GM12878 (cell line): ENCODE data around the gene CD70. TPM values are rescaled to one million over a fixed set of nuclear protein-coding genes. Genes with fewer than 3 reads are reported as not detected.

Experiments used
- BRCA1 ChIP-seq: IDR thresholded peaks from 2 replicates; pipeline ENCODE4 v1.6.1; 2011; ENCODE audit warnings: low read depth, low read length, improper control_type of control experiment
- CBFB ChIP-seq: IDR thresholded peaks from 2 replicates; pipeline ENCODE4 v1.6.1; 2016; ENCODE audit warnings: antibody characterized with exemption, low read depth
- CBX3 ChIP-seq: fragments of 200-600 bp; sonication (generic); IDR thresholded peaks from 2 replicates; pipeline ENCODE4 v1.6.1; 2016; ENCODE audit warnings: low read depth, borderline replicate concordance
- CHD1 ChIP-seq: IDR thresholded peaks from 2 replicates; pipeline ENCODE4 v1.6.1; 2012; ENCODE audit warnings: low read depth, low read length, improper control_type of control experiment
- DPF2 ChIP-seq: fragments of 450-650 bp; IDR thresholded peaks from 2 replicates; pipeline ENCODE4 v1.6.1; 2017; ENCODE audit warnings: mild to moderate bottlenecking
- FOXK2 ChIP-seq: fragments of 450-650 bp; IDR thresholded peaks from 2 replicates; pipeline ENCODE4 v1.6.1; 2017; ENCODE audit warnings: mild to moderate bottlenecking, moderate library complexity
- FOXM1 ChIP-seq: IDR thresholded peaks from 2 replicates; pipeline ENCODE4 v1.6.1; 2012; ENCODE audit warnings: low read depth, mild to moderate bottlenecking, inconsistent platforms, low read length, moderate library complexity
- GABPA ChIP-seq: IDR thresholded peaks from 2 replicates; pipeline ENCODE4 v1.6.1; 2014; ENCODE audit warnings: antibody characterized with exemption, low read depth, mild to moderate bottlenecking, inconsistent platforms
- IKZF1 ChIP-seq: fragments of 450-650 bp; conservative IDR thresholded peaks from 2 replicates; pipeline ENCODE4 v1.6.1; 2017; ENCODE audit warnings: antibody characterized with exemption, mild to moderate bottlenecking
- NR2C1 ChIP-seq: fragments of 450-650 bp; IDR thresholded peaks from 2 replicates; pipeline ENCODE4 v1.6.1; 2017; ENCODE audit warnings: antibody characterized with exemption, mild to moderate bottlenecking, moderate library complexity
- NR2F1 ChIP-seq: fragments of 450-650 bp; conservative IDR thresholded peaks from 2 replicates; pipeline ENCODE4 v1.6.1; 2017; ENCODE audit warnings: mild to moderate bottlenecking
- STAT1 ChIP-seq: fragments of 450-650 bp; conservative IDR thresholded peaks from 2 replicates; pipeline ENCODE4 v1.6.1; 2014; ENCODE audit warnings: antibody characterized with exemption, mild to moderate bottlenecking
- SUPT20H ChIP-seq: IDR thresholded peaks from 2 replicates; pipeline ENCODE4 v1.6.1; 2011; ENCODE audit warnings: low read depth, mild to moderate bottlenecking, low read length, moderate library complexity, borderline replicate concordance; ENCODE audit not compliant: control insufficient read depth
- TCF7 ChIP-seq: IDR thresholded peaks from 2 replicates; pipeline ENCODE4 v1.6.1; 2014; ENCODE audit warnings: antibody characterized with exemption, borderline replicate concordance
- ZSCAN29 ChIP-seq: fragments of 450-650 bp; IDR thresholded peaks from 2 replicates; pipeline ENCODE4 v1.6.1; 2017; ENCODE audit warnings: mild to moderate bottlenecking, moderate library complexity
- polyA plus RNA-seq, 11 experiments: library from polyadenylated mRNA; depleted of rRNA in 4 of 11; unstranded in 6 of 11; stranded (reverse) in 5 of 11; fragments of >200 nt; fragmentation: Nextera tagmentation in 4 of 11; fragmentation: Illumina TruSeq in 1 of 11; extraction: Ambion mirVana in 4 of 11; extraction: Trizol in 1 of 11; gene quantifications; 1 replicate in 1 of 11; 2 replicates in 10 of 11; pipeline versions ENCODE4 v1.2.1 to v1.2.3, GENCODE V29; 2011 to 2016; ENCODE audit warnings: inconsistent platforms in 2 of 11, missing spikeins in 2 of 11, low read depth in 1 of 11
- total RNA-seq, 4 experiments: library from RNA; depleted of rRNA in 3 of 4; stranded (reverse); fragments of >200 nt in 3 of 4; fragmentation: Illumina TruSeq in 1 of 4; extraction: Trizol in 1 of 4; gene quantifications; 2 replicates each; pipeline versions ENCODE4 v1.2.1 to v1.2.3, GENCODE V29; 2013 to 2021
- TF ChIP-seq, protein P1 (sequence below): fragments of 150-350 bp; IDR thresholded peaks from 2 replicates; pipeline ENCODE4 v1.6.1; 2016; ENCODE audit warnings: low read depth, low read length
- TF ChIP-seq, protein P2 (sequence below): fragments of 450-650 bp; IDR thresholded peaks from 2 replicates; pipeline ENCODE4 v1.6.1; 2018; ENCODE audit warnings: mild to moderate bottlenecking, low read depth, moderate library complexity; ENCODE audit not compliant: partially characterized antibody
- TF ChIP-seq, protein P3 (sequence below): fragments of 450-650 bp; IDR thresholded peaks from 2 replicates; pipeline ENCODE4 v1.6.1; 2017; ENCODE audit warnings: mild to moderate bottlenecking, low read depth, inconsistent platforms; ENCODE audit not compliant: poor library complexity, severe bottlenecking
- TF ChIP-seq, protein P4 (sequence below): fragments of 450-650 bp; IDR thresholded peaks from 2 replicates; pipeline ENCODE4 v1.6.1; 2017; ENCODE audit warnings: mild to moderate bottlenecking
- TF ChIP-seq, protein P5 (sequence below): IDR thresholded peaks from 2 replicates; pipeline ENCODE4 v1.6.1; 2012; ENCODE audit warnings: low read depth, low read length, improper control_type of control experiment

CD70 gene
- total and polyA plus RNA-seq, 10 of the 15 experiments (the other 5 are each of a cell fraction or from before 2014, with no cell fraction given): 16.4 to 441 (median 265) TPM

DNA sequence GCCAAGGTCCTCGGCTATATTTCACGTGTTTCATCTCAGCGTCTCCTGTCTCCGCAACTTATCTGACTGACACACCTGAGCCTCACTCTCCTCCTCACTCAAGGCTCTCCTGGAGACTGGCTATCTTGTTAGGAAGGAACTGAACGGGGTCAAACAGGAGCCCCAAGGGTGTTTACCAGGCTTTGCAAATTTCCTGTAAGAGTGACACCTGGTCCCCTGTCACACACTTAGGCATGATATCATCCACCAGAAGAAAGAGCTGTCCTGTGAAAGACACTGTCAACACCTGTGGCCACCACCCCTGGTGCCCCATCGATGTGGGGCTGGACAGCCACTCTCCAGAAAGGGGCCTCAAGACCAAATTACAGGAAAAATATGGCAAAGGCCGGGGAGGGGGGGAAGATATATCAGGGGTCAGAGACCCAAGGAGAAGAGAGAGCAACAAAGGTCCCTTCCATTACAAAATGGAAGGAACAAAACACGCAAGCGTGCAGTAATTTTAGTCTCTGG lies 2.9 kb downstream of the CD70 start (continued):
- TF ChIP-seq, protein P1, sequence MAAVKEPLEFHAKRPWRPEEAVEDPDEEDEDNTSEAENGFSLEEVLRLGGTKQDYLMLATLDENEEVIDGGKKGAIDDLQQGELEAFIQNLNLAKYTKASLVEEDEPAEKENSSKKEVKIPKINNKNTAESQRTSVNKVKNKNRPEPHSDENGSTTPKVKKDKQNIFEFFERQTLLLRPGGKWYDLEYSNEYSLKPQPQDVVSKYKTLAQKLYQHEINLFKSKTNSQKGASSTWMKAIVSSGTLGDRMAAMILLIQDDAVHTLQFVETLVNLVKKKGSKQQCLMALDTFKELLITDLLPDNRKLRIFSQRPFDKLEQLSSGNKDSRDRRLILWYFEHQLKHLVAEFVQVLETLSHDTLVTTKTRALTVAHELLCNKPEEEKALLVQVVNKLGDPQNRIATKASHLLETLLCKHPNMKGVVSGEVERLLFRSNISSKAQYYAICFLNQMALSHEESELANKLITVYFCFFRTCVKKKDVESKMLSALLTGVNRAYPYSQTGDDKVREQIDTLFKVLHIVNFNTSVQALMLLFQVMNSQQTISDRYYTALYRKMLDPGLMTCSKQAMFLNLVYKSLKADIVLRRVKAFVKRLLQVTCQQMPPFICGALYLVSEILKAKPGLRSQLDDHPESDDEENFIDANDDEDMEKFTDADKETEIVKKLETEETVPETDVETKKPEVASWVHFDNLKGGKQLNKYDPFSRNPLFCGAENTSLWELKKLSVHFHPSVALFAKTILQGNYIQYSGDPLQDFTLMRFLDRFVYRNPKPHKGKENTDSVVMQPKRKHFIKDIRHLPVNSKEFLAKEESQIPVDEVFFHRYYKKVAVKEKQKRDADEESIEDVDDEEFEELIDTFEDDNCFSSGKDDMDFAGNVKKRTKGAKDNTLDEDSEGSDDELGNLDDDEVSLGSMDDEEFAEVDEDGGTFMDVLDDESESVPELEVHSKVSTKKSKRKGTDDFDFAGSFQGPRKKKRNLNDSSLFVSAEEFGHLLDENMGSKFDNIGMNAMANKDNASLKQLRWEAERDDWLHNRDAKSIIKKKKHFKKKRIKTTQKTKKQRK: no peak
- TF ChIP-seq STAT1: no peak
- TF ChIP-seq TCF7: no peak
- TF ChIP-seq FOXK2: no peak
- no peak for TF ChIP-seq NR2C1
- TF ChIP-seq, protein P2, sequence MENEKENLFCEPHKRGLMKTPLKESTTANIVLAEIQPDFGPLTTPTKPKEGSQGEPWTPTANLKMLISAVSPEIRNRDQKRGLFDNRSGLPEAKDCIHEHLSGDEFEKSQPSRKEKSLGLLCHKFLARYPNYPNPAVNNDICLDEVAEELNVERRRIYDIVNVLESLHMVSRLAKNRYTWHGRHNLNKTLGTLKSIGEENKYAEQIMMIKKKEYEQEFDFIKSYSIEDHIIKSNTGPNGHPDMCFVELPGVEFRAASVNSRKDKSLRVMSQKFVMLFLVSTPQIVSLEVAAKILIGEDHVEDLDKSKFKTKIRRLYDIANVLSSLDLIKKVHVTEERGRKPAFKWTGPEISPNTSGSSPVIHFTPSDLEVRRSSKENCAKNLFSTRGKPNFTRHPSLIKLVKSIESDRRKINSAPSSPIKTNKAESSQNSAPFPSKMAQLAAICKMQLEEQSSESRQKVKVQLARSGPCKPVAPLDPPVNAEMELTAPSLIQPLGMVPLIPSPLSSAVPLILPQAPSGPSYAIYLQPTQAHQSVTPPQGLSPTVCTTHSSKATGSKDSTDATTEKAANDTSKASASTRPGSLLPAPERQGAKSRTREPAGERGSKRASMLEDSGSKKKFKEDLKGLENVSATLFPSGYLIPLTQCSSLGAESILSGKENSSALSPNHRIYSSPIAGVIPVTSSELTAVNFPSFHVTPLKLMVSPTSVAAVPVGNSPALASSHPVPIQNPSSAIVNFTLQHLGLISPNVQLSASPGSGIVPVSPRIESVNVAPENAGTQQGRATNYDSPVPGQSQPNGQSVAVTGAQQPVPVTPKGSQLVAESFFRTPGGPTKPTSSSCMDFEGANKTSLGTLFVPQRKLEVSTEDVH: no peak
- TF ChIP-seq GABPA: no peak
- TF ChIP-seq, protein P3, sequence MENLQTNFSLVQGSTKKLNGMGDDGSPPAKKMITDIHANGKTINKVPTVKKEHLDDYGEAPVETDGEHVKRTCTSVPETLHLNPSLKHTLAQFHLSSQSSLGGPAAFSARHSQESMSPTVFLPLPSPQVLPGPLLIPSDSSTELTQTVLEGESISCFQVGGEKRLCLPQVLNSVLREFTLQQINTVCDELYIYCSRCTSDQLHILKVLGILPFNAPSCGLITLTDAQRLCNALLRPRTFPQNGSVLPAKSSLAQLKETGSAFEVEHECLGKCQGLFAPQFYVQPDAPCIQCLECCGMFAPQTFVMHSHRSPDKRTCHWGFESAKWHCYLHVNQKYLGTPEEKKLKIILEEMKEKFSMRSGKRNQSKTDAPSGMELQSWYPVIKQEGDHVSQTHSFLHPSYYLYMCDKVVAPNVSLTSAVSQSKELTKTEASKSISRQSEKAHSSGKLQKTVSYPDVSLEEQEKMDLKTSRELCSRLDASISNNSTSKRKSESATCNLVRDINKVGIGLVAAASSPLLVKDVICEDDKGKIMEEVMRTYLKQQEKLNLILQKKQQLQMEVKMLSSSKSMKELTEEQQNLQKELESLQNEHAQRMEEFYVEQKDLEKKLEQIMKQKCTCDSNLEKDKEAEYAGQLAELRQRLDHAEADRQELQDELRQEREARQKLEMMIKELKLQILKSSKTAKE: no peak
- TF ChIP-seq NR2F1: no peak
- TF ChIP-seq CBX3: no peak
- TF ChIP-seq DPF2: 0 out of 2 replicates have a peak, but pooled peaks have one; percentile 4
- TF ChIP-seq FOXM1: no peak
- no peak for TF ChIP-seq BRCA1
- TF ChIP-seq CBFB: no peak
- no peak for TF ChIP-seq ZSCAN29
- no peak; the same call in 1 of the 2 replicates for TF ChIP-seq IKZF1
- TF ChIP-seq, protein P4, sequence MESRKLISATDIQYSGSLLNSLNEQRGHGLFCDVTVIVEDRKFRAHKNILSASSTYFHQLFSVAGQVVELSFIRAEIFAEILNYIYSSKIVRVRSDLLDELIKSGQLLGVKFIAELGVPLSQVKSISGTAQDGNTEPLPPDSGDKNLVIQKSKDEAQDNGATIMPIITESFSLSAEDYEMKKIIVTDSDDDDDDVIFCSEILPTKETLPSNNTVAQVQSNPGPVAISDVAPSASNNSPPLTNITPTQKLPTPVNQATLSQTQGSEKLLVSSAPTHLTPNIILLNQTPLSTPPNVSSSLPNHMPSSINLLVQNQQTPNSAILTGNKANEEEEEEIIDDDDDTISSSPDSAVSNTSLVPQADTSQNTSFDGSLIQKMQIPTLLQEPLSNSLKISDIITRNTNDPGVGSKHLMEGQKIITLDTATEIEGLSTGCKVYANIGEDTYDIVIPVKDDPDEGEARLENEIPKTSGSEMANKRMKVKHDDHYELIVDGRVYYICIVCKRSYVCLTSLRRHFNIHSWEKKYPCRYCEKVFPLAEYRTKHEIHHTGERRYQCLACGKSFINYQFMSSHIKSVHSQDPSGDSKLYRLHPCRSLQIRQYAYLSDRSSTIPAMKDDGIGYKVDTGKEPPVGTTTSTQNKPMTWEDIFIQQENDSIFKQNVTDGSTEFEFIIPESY: no peak
- TF ChIP-seq, protein P5, sequence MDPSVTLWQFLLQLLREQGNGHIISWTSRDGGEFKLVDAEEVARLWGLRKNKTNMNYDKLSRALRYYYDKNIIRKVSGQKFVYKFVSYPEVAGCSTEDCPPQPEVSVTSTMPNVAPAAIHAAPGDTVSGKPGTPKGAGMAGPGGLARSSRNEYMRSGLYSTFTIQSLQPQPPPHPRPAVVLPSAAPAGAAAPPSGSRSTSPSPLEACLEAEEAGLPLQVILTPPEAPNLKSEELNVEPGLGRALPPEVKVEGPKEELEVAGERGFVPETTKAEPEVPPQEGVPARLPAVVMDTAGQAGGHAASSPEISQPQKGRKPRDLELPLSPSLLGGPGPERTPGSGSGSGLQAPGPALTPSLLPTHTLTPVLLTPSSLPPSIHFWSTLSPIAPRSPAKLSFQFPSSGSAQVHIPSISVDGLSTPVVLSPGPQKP: no peak
- TF ChIP-seq SUPT20H: no peak
- TF ChIP-seq CHD1: 0 out of 2 replicates have a peak, but pooled peaks have one; percentile 51
